NCI-H510A (cell line): ENCODE measurements around the gene SYF2.

Experiments used
- DNase-seq: peaks from one replicate; lab custom pipeline; 2025; lab: John Stamatoyannopoulos, UW

The SYF2 gene

DNA sequence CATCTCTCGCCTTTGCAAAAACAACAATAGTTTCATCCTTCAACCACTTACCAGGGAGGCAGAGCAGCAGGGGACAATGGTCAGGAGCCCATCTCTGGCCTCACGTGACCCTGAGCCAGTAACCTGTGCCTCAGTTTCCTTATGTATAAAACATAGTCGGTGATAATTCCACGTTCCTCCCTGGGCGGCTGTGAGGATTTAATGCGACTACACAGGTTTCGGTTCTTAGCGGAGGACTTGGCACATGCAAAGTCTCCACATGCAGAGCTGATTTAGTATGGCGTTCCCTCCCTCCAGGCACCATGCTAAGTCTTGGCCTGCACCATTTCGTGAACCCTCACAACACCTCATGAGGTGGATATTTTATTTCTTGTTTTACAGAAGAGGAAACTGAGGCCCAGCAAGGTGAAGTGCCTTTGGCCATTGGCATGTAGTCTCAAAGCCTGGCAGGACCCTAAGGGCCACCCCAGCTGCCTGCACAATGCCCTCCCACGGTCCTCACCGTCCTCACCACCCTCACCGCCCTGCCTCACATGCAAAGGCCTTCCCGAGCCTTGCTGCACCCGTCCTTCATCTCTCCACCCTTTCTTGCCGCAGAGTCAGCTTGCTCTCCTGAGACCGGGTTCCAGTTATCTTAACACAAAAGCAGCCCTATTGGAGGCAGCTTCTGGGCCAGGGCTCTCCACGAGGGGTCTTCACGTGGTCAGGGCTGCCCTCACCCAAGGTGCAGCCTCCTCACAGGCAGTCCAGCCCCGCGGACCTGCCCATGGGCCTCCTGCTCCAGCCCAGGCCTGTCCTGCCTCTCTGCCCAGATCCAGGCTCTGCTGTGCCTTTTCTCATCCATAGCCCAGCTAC is 48.9 kb downstream of the SYF2 start:
- no peak for DNase-seq

DNA sequence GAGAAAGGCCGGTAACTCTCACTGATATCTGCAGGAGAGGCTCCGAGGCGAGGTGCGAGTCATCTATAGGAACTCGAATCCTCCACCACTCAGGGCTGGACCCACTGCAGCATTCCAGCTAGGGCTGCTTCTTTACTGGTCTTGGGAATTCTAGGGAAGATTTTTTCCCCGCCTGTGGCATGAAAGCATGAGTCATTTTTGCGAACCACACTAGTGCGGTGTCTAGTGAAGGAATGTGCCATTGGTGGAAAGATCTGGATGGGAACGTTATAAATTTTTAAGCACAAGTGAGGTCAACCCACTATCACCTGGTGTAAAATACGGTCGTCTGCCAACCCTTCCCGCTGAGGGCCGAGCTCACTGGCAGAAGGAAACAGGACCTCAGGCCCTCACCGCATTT is 49.7 kb downstream of the SYF2 start:
- DNase-seq = no peak

DNA sequence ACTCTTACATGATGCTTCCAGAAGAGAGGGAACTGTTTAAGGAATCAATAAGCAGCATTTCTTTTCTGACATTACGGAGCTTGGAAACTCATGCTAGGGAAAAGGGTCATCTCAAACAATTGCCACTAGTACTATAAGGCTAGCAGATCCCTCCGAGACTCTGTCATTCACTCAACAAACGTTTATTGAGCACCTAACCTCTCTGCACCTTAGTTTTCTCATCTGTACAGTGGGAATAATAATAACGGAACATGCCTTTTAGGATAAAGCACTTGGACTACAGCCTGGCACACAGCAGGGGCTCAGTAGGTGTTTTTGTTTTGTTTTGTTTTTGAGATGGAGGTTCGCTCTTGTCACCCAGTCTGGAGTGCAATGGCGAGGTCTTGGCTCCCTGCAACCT is 51.3 kb downstream of the SYF2 start:
- no peak for DNase-seq

DNA sequence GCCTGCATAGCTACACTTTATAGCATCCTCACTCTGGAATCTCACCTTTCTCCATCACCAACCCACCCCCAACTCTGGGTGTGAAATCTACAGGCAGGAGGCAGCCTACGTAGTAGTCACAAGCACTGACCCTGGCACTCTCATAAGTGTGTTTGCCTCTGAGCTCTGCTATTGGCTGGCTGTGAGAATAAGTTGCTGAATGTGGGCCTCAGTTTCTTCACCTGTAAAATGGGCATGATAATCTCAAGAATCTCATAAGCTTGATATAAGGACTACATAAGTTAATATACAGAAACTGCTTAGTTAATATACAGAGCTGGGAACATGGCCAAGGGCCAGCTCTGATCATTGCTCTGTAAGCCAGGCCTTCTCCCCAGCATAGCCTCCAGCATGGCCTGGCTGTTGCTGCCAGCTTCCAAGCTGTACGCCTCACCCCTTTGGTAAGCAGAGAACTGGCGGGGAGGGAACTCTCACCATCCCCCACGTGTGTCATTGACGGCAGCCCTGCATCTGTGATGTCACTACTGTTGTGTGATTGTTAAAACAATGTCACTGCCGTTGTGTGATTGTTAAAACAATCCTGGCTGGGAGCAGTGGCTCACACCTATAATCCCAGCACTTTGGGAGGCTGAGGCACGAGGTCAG is 53.3 kb downstream of the SYF2 start:
- DNase-seq = no peak

DNA sequence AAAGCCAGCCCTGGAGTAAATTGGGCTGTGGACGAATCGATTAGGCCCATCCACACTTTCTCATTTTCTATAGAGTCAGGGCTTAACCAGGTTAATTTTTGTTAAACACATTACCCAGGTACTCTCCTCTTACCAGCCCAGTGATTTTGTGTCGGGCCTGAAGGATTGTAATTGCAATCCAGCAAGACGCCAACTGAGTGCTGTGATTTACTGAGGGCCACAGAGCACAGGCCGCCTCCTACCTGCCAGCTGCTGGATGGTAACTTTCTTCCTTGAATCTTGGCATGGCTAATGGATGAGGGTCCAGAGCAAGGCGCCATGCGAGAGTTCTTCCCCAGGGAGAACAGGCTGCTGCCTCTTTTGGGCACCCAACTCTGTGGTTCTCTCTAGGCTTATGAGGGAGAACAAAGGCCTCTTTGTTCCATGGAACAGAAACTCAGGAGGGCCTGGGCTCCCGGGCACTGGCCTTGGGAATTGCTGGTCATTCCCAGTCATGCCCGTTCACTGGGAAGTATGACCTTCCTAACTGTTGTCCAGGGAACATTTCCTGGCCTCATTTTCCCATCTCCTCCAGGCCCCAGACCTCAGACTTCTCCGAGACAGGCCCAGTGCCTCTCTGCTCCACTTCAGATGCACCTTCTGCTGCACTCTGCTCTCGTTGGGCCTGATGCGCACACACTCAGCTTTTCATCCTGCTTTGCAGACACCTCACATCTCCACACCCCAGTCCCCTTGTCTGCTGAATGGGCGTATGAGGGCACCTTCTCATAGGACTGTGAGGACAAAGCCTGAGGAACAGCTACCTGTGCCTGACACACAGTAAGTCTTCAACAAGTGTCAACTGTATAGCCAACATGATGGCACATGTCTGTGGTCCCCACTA is 57.3 kb downstream of the SYF2 start:
- no peak for DNase-seq

DNA sequence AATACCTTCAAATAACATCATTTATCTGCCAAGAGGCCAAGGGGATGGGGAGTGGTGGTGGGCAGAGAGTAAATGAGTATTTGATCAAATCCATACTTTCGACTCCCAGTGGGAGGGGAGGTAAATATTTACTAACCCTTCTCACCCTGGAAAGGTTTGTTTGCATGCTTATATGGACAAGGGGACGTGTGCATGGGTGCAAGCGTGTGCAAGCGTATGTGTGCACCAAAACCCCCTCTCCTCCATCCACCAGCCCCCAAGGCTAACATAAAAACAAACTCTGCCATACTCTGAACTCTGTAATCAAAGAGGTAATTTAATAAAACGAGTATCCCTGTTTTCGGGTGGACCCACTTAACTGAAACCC is 58.0 kb downstream of the SYF2 start:
- DNase-seq = no peak

DNA sequence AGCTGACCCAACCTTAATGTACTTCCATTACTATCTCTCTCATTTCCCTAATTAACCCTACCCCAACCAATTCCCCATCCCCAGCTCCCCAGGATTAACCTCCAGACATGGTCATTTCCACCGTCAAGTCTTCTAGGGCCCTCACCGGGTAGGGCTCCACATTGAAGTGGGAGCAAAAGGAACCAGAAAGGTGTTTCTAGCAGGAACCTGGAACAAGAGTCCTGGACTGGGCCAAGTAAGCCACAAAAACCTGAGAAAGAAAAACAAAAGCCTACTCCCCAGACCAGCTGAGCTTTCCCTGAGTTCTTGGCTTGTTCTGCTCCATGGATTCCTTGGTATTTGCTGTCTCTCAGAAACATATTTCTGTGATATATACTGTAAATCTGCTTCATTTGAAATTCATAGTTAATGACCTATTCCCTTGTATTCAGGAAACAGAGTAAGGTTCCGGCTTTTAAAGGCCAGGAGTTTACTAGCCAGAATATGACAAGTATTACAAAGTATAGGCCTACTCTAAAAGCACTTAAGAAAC is 58.4 kb downstream of the SYF2 start:
- DNase-seq = no peak
